ENCODE measurements around the gene ASB5.

Gene ASB5

GRCh38 chr4:176238826-176239225 is 30.2 kb downstream of the ASB5 start:
- DNase-seq (ENCODE audit: extremely low read depth, insufficient read length) = no peak
- no peak for TF ChIP-seq CTCF (IDR thresholded peaks at IDR 0.05; ENCODE audit: insufficient read depth, low read length, poor library complexity, severe bottlenecking)
- Histone ChIP-seq H3K36me3 (ENCODE audit: control insufficient read depth, insufficient read depth, low read length) (no peaks in the 10 kb centered on the region), H3K4me3 (replicated peaks; ENCODE audit: low read depth, low read length) (no peak overlapping the region), H3K27me3 (replicated peaks; ENCODE audit: control insufficient read depth, insufficient read depth, low read length) (no peaks in the 10 kb centered on the region)

- H3K4me3 ChIP-seq (replicated peaks; ENCODE audit: low read depth, low read length) = no peak overlapping the region
- no peaks in the 10 kb centered on the region for H3K27me3 ChIP-seq (replicated peaks; ENCODE audit: control insufficient read depth, insufficient read depth, low read length)
- DNase-seq (ENCODE audit: extremely low read depth, insufficient read length) = no peak
- no peak for TF ChIP-seq CTCF (IDR thresholded peaks at IDR 0.05; ENCODE audit: insufficient read depth, low read length, poor library complexity, severe bottlenecking)
- H3K36me3 ChIP-seq (ENCODE audit: control insufficient read depth, insufficient read depth, low read length) = no peaks in the 10 kb centered on the region
These were observed 30.8 kb downstream of the ASB5 start for GRCh38 chr4:176238157-176238610.

- no peak for DNase-seq (ENCODE audit: extremely low read depth, insufficient read length)
- H3K4me3 ChIP-seq (replicated peaks; ENCODE audit: low read depth, low read length) = no peak overlapping the region
- H3K36me3 ChIP-seq (ENCODE audit: control insufficient read depth, insufficient read depth, low read length) = no peaks in the 10 kb centered on the region
- no peak for TF ChIP-seq CTCF (IDR thresholded peaks at IDR 0.05; ENCODE audit: insufficient read depth, low read length, poor library complexity, severe bottlenecking)
- H3K27me3 ChIP-seq (replicated peaks; ENCODE audit: control insufficient read depth, insufficient read depth, low read length) = no peaks in the 10 kb centered on the region
These were observed 32.1 kb downstream of the ASB5 start for GRCh38 chr4:176236946-176237345.

DNA sequence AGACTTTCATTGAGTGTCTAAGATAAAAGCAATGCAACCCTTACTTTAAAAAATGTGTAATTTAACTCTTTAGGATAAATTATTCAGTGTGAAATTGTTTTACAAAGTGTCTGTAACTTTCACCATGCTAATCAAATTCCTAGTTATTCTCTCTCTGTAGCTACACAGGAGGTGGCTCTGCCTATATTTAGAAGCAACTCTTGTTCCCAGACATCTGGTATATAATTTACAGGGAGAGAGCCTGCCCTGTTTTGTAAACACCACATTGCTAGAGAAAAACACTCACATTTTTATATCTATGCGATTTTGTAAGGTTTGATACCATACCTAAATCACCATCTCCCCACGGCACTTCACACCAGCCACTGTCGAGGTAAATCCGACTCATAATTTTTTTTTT is 38.2 kb downstream of the ASB5 start:
- no peak for DNase-seq (ENCODE audit: extremely low read depth, insufficient read length)
- no peaks in the 10 kb centered on the region for H3K27me3 ChIP-seq (replicated peaks; ENCODE audit: control insufficient read depth, insufficient read depth, low read length)
- H3K4me3 ChIP-seq (replicated peaks; ENCODE audit: low read depth, low read length) = no peak overlapping the region
- no peaks in the 10 kb centered on the region for H3K36me3 ChIP-seq (ENCODE audit: control insufficient read depth, insufficient read depth, low read length)
- TF ChIP-seq CTCF (IDR thresholded peaks at IDR 0.05; ENCODE audit: insufficient read depth, low read length, poor library complexity, severe bottlenecking) = no peak

- no peak for TF ChIP-seq CTCF (IDR thresholded peaks at IDR 0.05; ENCODE audit: insufficient read depth, low read length, poor library complexity, severe bottlenecking)
- H3K27me3 ChIP-seq (replicated peaks; ENCODE audit: control insufficient read depth, insufficient read depth, low read length) = no peaks in the 10 kb centered on the region
- no peak overlapping the region for H3K4me3 ChIP-seq (replicated peaks; ENCODE audit: low read depth, low read length)
- no peaks in the 10 kb centered on the region for H3K36me3 ChIP-seq (ENCODE audit: control insufficient read depth, insufficient read depth, low read length)
- DNase-seq (ENCODE audit: extremely low read depth, insufficient read length) = no peak
These were observed 39.4 kb downstream of the ASB5 start for GRCh38 chr4:176229645-176230044.

DNA sequence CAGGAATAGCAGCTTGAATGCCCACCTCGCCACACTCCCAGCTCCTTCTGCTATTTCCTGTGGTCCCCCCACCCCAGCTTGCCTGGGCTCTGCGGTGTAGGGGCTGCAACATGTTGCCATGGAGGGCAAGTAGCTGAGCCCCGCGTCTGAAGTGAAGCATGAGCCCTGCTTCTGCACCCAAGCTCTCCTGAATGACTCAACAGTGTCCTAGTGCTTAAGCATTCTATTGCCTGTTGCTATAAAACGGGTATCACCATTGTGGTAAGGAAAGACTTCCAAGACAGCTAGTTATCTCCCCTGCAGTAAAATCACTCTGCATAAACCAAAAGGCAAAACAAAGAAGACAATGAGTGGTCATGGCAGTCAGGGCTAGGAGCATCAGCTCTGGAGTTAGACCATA is 42.3 kb downstream of the ASB5 start:
- no peak overlapping the region for H3K4me3 ChIP-seq (replicated peaks; ENCODE audit: low read depth, low read length)
- H3K27me3 ChIP-seq (replicated peaks; ENCODE audit: control insufficient read depth, insufficient read depth, low read length) = no peaks in the 10 kb centered on the region
- no peak for DNase-seq (ENCODE audit: extremely low read depth, insufficient read length)
- TF ChIP-seq CTCF (IDR thresholded peaks at IDR 0.05; ENCODE audit: insufficient read depth, low read length, poor library complexity, severe bottlenecking) = no peak
- H3K36me3 ChIP-seq (ENCODE audit: control insufficient read depth, insufficient read depth, low read length) = no peaks in the 10 kb centered on the region

Data from GM06990 (cell line).